DND-41 (cell line): Measurements from ENCODE around the gene IGFLR1.

ENCODE experiments used
- CTCF ChIP-seq: IDR thresholded peaks from 2 replicates; pipeline ENCODE4 v1.5.1; 2012; ENCODE audit warnings: borderline replicate concordance, low read length, moderate library complexity, mild to moderate bottlenecking; ENCODE audit not compliant: poor library complexity, severe bottlenecking; ENCODE audit errors: extremely low read depth
- EZH2 ChIP-seq: IDR thresholded peaks from 3 replicates; pipeline ENCODE4 v1.6.1; 2012; ENCODE audit warnings: borderline replicate concordance, low read depth, mild to moderate bottlenecking, moderate library complexity, low read length, inconsistent platforms; ENCODE audit not compliant: severe bottlenecking

DNA sequence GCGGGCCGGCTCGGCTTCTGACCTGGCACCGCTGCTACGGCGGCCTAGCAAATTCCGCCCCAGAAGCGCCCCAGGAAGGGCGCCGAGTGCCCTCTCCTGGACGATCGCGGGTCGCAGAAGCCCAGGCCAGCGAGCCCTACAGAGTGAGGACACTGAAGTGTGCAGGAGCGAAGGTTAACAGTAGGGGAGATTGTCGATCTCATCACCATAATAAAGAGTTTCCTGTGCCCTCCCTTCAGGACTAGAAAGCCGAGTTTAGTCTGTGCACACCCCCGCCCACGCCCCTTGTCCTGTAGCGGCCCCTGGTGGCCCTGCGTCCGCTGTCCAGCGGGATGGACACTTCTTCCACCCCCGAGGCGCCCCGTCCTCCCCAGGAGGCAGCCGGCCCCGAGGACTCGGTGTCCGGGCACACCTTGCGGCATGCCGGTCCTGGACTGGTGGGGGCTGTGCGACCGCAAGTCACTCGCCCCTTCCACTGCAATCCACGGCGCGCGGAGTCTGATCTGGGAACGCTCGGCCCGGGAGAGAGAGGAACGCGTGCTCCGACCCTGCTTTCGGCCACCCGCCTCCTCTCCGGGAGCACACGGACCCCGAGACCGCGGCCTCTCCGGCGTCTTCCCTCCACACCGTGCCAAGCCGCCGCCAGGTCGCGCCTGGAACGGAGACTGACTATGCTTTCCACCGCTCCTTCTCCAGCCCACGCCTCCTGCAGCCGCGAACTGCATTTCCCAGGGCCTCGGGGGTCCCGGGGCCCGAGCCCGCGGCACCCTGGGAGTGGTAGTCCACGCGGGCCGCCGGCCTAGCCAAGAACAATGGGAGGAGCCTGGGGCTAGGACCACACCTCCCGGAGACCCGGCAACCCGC lies 25.2 kb downstream of the IGFLR1 start:
- TF ChIP-seq CTCF = peak; percentile 76
- no peak for TF ChIP-seq EZH2
